NCI-H446 treated with DMSO at 0.1 percent for 48 hours (cell line): ENCODE data around the gene ITM2C.

Experiments used
- DNase-seq: peaks from one replicate; lab custom pipeline; 2025; lab: John Stamatoyannopoulos, UW

ITM2C gene

GRCh38 chr2:230873661-230874401 is 9.1 kb downstream of the ITM2C start:
- DNase-seq = no peak

GRCh38 chr2:230874456-230874855 is 9.7 kb downstream of the ITM2C start:
- DNase-seq = no peak

GRCh38 chr2:230874876-230875275 is 10.1 kb downstream of the ITM2C start:
- no peak for DNase-seq

DNA sequence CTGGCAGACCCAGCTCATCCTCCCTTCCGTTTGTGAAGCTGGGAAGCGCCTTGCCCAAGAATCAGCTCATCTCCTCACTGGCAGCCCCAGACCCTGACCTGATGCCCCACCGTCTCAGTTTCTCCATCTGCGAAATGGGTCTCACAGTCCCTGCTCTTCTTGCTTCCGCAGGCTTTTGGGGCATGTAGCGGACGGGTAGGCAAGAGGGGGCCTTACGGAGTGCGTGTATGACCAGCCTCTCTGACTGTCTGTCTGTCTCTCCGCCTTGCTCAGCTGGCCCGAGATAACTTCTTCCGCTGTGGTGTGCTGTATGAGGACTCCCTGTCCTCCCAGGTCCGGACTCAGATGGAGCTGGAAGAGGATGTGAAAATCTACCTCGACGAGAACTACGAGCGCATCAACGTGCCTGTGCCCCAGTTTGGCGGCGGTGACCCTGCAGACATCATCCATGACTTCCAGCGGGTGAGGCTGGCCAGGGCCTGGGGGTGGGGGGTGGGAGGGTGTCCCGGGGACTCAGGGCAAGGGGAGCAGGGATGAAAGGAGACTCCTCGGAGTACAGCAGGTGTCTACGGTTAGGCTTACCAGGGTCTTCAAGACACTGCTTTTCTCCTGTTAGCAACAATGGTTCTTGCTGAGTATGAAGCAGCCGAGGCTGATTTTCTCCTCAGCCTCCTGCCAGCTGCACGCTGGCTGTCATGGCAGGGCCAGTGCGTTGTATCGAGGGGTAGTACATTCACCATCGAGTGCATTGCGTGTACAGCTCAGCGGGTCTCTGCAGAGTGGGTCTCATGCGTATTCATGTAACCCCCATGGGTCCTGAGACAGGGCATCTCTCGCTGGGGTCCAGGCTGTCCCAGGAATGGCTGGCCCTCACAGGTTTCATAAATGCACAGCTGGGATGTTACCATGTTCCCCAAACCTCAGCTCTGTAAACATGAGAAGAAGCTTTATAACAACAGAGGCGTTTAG is 10.9 kb downstream of the ITM2C start:
- no peak for DNase-seq

- no peak for DNase-seq
Measured at GRCh38 chr2:230877116-230877758, 12.5 kb downstream of the ITM2C start.

GRCh38 chr2:230877759-230878598 is 13.2 kb downstream of the ITM2C start:
- DNase-seq = no peak

DNA sequence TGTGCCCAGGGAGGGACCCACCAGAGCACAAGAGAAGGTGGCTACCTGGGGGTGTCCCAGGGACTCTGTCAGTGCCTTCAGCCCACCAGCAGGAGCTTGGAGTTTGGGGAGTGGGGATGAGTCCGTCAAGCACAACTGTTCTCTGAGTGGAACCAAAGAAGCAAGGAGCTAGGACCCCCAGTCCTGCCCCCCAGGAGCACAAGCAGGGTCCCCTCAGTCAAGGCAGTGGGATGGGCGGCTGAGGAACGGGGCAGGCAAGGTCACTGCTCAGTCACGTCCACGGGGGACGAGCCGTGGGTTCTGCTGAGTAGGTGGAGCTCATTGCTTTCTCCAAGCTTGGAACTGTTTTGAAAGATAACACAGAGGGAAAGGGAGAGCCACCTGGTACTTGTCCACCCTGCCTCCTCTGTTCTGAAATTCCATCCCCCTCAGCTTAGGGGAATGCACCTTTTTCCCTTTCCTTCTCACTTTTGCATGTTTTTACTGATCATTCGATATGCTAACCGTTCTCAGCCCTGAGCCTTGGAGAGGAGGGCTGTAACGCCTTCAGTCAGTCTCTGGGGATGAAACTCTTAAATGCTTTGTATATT is 14.0 kb downstream of the ITM2C start:
- no peak for DNase-seq

- no peak for DNase-seq
Measured at GRCh38 chr2:230879271-230879882, 14.6 kb downstream of the ITM2C start.

DNA sequence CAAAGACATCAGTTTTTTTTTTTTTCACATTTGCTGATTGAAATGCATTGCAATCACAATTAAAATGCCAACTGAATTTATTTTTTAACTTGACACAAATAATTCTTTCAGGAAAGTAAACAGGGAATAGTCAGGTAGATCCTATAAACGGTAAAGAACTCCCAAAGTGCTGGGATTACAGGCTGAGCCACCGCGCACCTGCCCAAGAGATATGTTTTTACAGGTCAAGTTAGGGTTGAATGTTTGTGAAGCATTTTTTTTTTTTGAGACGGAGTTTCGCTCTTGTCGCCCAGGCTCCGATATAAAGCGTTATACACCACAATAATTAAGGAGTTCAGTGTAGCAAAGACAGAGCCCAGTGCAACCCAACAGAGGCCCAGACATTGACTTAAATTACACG is 15.1 kb downstream of the ITM2C start:
- DNase-seq = no peak

GRCh38 chr2:230881840-230882239 is 17.1 kb downstream of the ITM2C start:
- DNase-seq = no peak

- DNase-seq = peak; percentile 11
Measured at GRCh38 chr2:230885463-230886130, 20.9 kb downstream of the ITM2C start.

GRCh38 chr2:230886206-230886605 is 21.5 kb downstream of the ITM2C start:
- no peak for DNase-seq

GRCh38 chr2:230886671-230887071 is 21.9 kb downstream of the ITM2C start:
- DNase-seq = no peak

DNA sequence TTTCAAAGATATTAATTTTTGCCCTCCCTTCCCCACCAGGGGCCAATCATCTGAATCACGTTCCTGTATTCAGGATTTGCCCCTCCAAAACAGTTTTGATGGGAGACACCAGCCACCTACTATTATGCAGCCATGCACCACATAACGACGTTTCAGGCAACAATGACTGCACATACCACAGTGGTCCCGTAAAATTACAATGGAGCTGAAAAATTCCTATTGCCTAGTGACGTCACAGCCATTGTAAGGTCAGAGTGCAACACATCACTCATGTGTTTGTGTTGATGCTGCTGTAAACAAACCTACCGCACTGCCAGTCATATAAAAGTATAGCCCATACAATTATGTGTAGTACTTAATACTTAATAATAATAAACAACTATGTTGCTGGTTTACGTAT is 22.6 kb downstream of the ITM2C start:
- no peak for DNase-seq

- DNase-seq = no peak
Measured at GRCh38 chr2:230888824-230889400, 24.2 kb downstream of the ITM2C start.

DNA sequence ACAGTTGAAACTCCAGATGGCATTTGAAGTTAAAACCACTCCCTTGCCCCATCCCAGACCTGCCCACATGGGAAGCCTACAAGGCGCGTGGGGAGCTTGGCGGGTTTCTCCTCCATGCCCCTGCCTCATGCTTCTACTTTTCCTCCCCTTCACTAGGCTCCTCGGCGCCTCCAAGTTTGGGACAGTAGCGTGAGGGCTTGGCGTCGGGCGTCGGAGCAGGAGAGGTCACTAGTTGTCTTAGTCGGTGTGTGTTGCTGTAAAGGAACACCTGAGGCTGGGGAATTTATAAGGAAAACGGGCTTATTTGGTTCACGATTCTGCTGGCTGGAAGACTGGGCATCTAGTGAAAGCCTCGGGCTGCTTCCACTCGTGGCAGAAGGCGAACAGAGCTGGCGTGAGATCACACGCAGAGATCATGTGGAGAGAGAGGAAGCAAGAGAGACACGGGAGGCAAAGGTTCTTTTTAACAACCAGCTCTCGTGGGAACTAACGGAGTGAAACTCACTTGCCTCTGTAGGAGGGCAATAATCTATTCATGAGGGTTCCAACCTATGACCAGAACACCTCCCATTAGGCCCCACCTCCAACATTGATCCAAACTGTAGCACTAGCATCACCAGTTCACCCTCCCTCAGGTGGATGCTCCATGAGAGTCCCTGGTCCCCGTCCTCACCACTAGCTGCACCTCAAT is 25.3 kb downstream of the ITM2C start:
- DNase-seq = no peak

DNA sequence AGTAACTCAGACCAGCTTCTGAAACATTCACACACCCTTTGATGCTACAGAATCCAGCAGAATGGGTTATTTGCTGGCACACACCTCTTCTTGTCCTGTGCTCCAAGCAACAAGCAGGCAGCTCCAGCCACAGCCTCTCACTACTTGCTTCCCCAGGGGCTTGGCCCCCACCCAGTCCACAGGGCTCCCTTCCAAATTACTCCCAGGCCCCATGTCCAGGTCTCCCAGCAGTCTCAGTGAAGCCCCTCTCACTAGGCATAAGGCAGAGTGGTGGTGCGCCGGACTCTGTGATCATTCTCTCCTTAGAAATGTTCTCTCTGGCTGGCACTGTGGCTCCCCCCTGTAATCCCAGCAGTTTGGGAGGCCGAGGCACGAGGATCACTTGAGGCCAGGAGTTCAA is 25.9 kb downstream of the ITM2C start:
- no peak for DNase-seq

- DNase-seq = no peak
Measured at GRCh38 chr2:230891064-230891463, 26.3 kb downstream of the ITM2C start.

GRCh38 chr2:230891509-230891908 is 26.8 kb downstream of the ITM2C start:
- no peak for DNase-seq
